ENCODE data around the gene TBC1D16.

DNA sequence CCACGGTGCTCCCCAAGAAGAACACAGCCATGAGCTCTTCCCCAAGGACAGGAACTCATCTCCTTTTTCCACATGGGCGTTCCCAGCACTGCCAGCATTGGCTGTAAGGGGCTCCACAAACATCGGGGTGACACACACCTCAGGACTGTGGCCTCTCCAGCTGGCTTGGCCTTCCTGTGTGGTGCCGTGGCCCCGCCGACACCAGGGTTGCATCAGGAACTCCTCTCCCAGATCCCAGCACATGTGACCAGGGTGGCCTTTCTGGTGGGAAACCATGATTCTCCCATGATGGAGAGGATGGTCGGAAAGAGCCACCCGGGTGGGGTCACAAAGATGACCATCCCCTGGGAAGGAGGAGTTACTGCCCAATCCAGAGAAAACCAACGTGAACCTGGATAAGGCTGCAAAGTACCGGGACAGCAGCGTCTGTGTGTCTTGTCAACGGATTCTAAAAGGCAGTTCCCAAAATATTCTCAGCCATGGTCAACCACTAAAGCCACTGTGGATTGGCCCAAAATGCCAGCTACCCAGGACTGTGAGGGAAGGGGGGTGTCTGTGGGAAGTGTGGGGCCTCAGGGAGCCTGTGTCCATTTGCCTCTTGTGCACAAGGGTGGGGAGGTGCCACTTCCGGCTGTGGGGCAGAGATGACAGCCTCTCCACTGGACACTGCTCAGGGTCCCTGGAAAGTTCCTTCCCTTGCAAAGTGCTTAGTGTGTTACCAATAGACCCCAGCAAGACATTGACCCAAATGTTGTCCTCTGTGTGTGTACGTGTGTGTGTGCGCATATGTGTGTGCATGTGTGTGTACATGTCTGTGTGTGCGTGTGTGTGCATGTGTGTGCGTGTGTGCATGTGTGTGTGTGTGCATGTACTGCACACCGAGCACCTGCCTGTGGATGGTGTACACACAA is 118.4 kb downstream of the TBC1D16 start:
- TF ChIP-seq, protein P1, sequence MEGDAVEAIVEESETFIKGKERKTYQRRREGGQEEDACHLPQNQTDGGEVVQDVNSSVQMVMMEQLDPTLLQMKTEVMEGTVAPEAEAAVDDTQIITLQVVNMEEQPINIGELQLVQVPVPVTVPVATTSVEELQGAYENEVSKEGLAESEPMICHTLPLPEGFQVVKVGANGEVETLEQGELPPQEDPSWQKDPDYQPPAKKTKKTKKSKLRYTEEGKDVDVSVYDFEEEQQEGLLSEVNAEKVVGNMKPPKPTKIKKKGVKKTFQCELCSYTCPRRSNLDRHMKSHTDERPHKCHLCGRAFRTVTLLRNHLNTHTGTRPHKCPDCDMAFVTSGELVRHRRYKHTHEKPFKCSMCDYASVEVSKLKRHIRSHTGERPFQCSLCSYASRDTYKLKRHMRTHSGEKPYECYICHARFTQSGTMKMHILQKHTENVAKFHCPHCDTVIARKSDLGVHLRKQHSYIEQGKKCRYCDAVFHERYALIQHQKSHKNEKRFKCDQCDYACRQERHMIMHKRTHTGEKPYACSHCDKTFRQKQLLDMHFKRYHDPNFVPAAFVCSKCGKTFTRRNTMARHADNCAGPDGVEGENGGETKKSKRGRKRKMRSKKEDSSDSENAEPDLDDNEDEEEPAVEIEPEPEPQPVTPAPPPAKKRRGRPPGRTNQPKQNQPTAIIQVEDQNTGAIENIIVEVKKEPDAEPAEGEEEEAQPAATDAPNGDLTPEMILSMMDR (conservative IDR thresholded peaks at IDR 0.05), result no peak
- no peak for TF ChIP-seq ZFX (IDR thresholded peaks at IDR 0.05)

All from C4-2B (cell line).